AG09309 (cell line): ENCODE measurements around the gene FAM83D.
"Not testable (repeated sequence)": the region's sequence is repeated elsewhere in the genome, so short reads cannot be mapped to it uniquely, and the experiment has no call there.

Source experiments
- DNase-seq: peaks from one replicate; pipeline ENCODE4 v3.0.0-alpha.2; 2010; ENCODE audit warnings: low read depth
- H3K4me3 ChIP-seq: 2 replicates; pipeline ENCODE4 v1.5.1; 2011; ENCODE audit warnings: mild to moderate bottlenecking, low read depth, low read length, moderate library complexity; ENCODE audit not compliant: control insufficient read depth
- CTCF ChIP-seq: IDR thresholded peaks from 2 replicates; pipeline ENCODE4 v1.5.1; 2011; ENCODE audit warnings: mild to moderate bottlenecking, low read depth, low read length, inconsistent platforms; ENCODE audit not compliant: insufficient read depth, control insufficient read depth; ENCODE audit errors: missing control alignments

Gene FAM83D

GRCh38 chr20:38985603-38986170 lies 59.5 kb downstream of the FAM83D start:
- no peak overlapping the region for H3K4me3 ChIP-seq
- TF ChIP-seq CTCF, result no peak
- DNase-seq, result peak; percentile 82

GRCh38 chr20:38986663-38987062 lies 60.4 kb downstream of the FAM83D start:
- no peak for DNase-seq
- no peak overlapping the region for H3K4me3 ChIP-seq
- TF ChIP-seq CTCF, result peak; percentile 3

GRCh38 chr20:38987777-38988176 lies 61.6 kb downstream of the FAM83D start:
- DNase-seq, result no peak
- TF ChIP-seq CTCF, result no peak
- H3K4me3 ChIP-seq, result no peak overlapping the region

- H3K4me3 ChIP-seq, result no peak overlapping the region
- TF ChIP-seq CTCF, result no peak
- DNase-seq, result no peak
Measured at GRCh38 chr20:38990728-38991127, 64.5 kb downstream of the FAM83D start.

- no peak overlapping the region for H3K4me3 ChIP-seq
- DNase-seq, result no peak
- no peak for TF ChIP-seq CTCF
Measured at GRCh38 chr20:38991814-38992704, 65.8 kb downstream of the FAM83D start.

GRCh38 chr20:38995536-38996044 lies 69.4 kb downstream of the FAM83D start:
- H3K4me3 ChIP-seq, result no peak overlapping the region
- no peak for TF ChIP-seq CTCF
- DNase-seq, result no peak

GRCh38 chr20:38996866-38997265 lies 70.6 kb downstream of the FAM83D start:
- H3K4me3 ChIP-seq, DNase-seq: not testable (repeated sequence)
